Endodermal cell (in vitro differentiated cells): ENCODE results near the gene INTS3. TPM values are rescaled to one million over a fixed set of nuclear protein-coding genes. Genes with fewer than 3 reads are reported as not detected.

Source experiments
- DNase-seq: peaks from one replicate; pipeline ENCODE4 v3.0.0-alpha.2; 2017
- H3K27ac ChIP-seq: 2 replicates; pipeline ENCODE4 v1.5.1; 2013; ENCODE audit warnings: mild to moderate bottlenecking, low read depth, low read length, moderate library complexity
- H3K27me3 ChIP-seq: 2 replicates; pipeline ENCODE4 v1.6.1; 2013; ENCODE audit warnings: mild to moderate bottlenecking, low read length, moderate library complexity; ENCODE audit not compliant: insufficient read depth, control insufficient read depth, poor library complexity, severe bottlenecking
- H3K36me3 ChIP-seq: 2 replicates; pipeline ENCODE4 v1.7.0; 2013; ENCODE audit warnings: mild to moderate bottlenecking, low read length, moderate library complexity; ENCODE audit not compliant: control insufficient read depth, insufficient read depth
- H3K4me1 ChIP-seq: one replicate; pipeline ENCODE4 v1.7.0; 2013; ENCODE audit warnings: low read length; ENCODE audit not compliant: control insufficient read depth, insufficient read depth
- H3K4me3 ChIP-seq: 2 replicates; pipeline ENCODE4 v1.5.1; 2013; ENCODE audit warnings: mild to moderate bottlenecking, low read length, moderate library complexity
- H3K9ac ChIP-seq: 2 replicates; pipeline ENCODE4 v1.6.1; 2013; ENCODE audit warnings: mild to moderate bottlenecking, low read length, moderate library complexity; ENCODE audit not compliant: poor library complexity, severe bottlenecking; ENCODE audit errors: extremely low read depth
- H3K9me3 ChIP-seq: 2 replicates; pipeline ENCODE4 v1.6.1; 2013; ENCODE audit warnings: mild to moderate bottlenecking, low read length, moderate library complexity; ENCODE audit not compliant: control insufficient read depth
- H3K27ac Mint-ChIP-seq: 2 replicates; pipeline ENCODE4 v1.8.0; 2020; ENCODE audit warnings: mixed read lengths
- H3K27me3 Mint-ChIP-seq: 2 replicates; pipeline ENCODE4 v1.8.0; 2021; ENCODE audit warnings: mild to moderate bottlenecking, mixed read lengths; ENCODE audit not compliant: insufficient read depth
- H3K36me3 Mint-ChIP-seq: 2 replicates; pipeline ENCODE4 v1.8.0; 2020; ENCODE audit warnings: low read depth, mixed read lengths
- H3K4me1 Mint-ChIP-seq: 2 replicates; pipeline ENCODE4 v1.8.0; 2020; ENCODE audit warnings: mixed read lengths
- H3K4me3 Mint-ChIP-seq: 2 replicates; pipeline ENCODE4 v1.8.0; 2020; ENCODE audit warnings: mild to moderate bottlenecking, moderate library complexity, mixed read lengths
- H3K9me3 Mint-ChIP-seq: 2 replicates; pipeline ENCODE4 v1.8.0; 2020; ENCODE audit warnings: mild to moderate bottlenecking, mixed read lengths
- CTCF ChIP-seq: fragments of 200-600 bp; sonication (generic); conservative IDR thresholded peaks from 2 replicates; pipeline ENCODE4 v1.5.0; 2021; ENCODE audit warnings: antibody characterized with exemption, mild to moderate bottlenecking
- WGBS, 2 experiments: methylation state at CpG; one replicate each; pipeline versions ENCODE4 v1.1.5 to v1.1.7; 2013; ENCODE audit warnings: missing lambda C conversion rate in 2 of 2, mixed read lengths in 1 of 2; ENCODE audit not compliant: insufficient coverage in 1 of 2, insufficient read length in 1 of 2; 5-methylcytosine and 5-hydroxymethylcytosine counted together
- total RNA-seq, 2 donors: library from RNA; stranded (reverse); fragmentation: NEBNext Ultra II Directional in 1 of 2; extraction: Animal tissue kit (Norgen Biotek cat#: 25700) in 1 of 2; gene quantifications; 2 replicates in 1 of 2; 3 replicates in 1 of 2; pipeline ENCODE4 v1.2.1, GENCODE V29; 2021

INTS3 gene
- total RNA-seq, 2 donors from 2014 or later, result 94.4 to 117 TPM

GRCh38 chr1:153805042-153805745 is 77.3 kb downstream of the INTS3 start:
- H3K4me3 Mint-ChIP-seq, result no peak overlapping the region
- H3K27me3 ChIP-seq, result no peaks in the 10 kb centered on the region
- peak overlapping the region; percentile 72 for H3K27ac ChIP-seq
- no peak overlapping the region for H3K27ac Mint-ChIP-seq
- no peaks in the 10 kb centered on the region for H3K4me1 Mint-ChIP-seq
- TF ChIP-seq CTCF, result no peak
- H3K4me1 ChIP-seq, result no peaks in the 10 kb centered on the region
- H3K4me3 ChIP-seq, result no peak overlapping the region
- H3K9me3 ChIP-seq, result no peaks in the 10 kb centered on the region
- H3K36me3 ChIP-seq, result peaks cover 45% of the 10 kb centered on the region
- DNase-seq, result no peak
- no peaks in the 10 kb centered on the region for H3K9me3 Mint-ChIP-seq
- WGBS, 2 experiments, result 91 to 96% methylated on average over 5 of the region's 5 CpGs
- H3K27me3 Mint-ChIP-seq, result no peaks in the 10 kb centered on the region
- no peak overlapping the region for H3K9ac ChIP-seq
- H3K36me3 Mint-ChIP-seq, result peaks cover 37% of the 10 kb centered on the region

DNA sequence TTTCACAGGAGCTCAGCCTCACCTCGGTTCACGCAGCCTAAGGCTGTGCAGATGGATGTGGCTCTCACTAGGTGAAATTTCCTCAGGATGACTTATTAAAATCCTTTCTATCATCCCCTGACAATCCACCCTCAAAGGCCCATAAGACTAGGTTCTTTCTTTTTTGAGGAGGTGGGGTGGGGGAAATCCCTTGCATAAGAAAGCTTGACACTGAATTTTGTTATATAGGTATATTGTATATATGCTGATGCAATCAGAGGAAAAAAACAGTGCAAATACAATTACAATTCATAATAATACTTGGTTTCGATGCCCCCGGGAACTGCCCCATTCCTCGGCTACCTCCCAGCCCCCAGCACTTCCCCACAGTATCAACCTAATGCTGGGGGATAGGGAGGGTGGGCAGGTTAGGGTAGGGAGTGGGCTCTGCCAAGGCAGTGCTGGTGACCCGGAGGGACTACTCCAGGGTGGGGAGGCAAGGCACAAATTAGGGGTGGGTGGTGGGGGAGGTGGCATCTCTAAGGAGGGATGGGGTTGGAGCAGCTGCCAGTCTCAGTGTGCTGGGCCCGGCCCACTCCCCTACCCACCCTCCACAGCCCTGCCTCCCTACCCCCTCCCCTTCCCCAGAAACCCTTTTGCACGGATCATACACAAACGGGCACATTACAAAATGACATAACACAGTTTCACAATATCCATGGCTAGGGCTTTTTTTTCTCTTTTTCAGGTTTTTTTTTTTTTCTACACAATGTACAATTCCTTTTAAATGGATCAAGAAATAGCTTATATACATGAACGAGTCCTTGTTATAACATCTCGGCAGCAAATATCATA is 78.3 kb downstream of the INTS3 start:
- Histone ChIP-seq H3K27ac (peak overlapping the region; percentile 72), H3K9me3 (no peaks in the 10 kb centered on the region), H3K27me3 (no peaks in the 10 kb centered on the region), H3K4me3 (no peak overlapping the region), H3K4me1 (no peaks in the 10 kb centered on the region), H3K36me3 (peaks cover 52% of the 10 kb centered on the region), H3K9ac (no peak overlapping the region)
- H3K36me3 Mint-ChIP-seq, result peaks cover 39% of the 10 kb centered on the region
- H3K4me3 Mint-ChIP-seq, result no peak overlapping the region
- TF ChIP-seq CTCF, result no peak
- H3K9me3 Mint-ChIP-seq, result no peaks in the 10 kb centered on the region
- 89 to 91% methylated on average over 4 to 11 of the region's 11 CpGs for WGBS, 2 experiments
- H3K27ac Mint-ChIP-seq, result no peak overlapping the region
- DNase-seq, result no peak
- no peaks in the 10 kb centered on the region for H3K27me3 Mint-ChIP-seq
- no peaks in the 10 kb centered on the region for H3K4me1 Mint-ChIP-seq

DNA sequence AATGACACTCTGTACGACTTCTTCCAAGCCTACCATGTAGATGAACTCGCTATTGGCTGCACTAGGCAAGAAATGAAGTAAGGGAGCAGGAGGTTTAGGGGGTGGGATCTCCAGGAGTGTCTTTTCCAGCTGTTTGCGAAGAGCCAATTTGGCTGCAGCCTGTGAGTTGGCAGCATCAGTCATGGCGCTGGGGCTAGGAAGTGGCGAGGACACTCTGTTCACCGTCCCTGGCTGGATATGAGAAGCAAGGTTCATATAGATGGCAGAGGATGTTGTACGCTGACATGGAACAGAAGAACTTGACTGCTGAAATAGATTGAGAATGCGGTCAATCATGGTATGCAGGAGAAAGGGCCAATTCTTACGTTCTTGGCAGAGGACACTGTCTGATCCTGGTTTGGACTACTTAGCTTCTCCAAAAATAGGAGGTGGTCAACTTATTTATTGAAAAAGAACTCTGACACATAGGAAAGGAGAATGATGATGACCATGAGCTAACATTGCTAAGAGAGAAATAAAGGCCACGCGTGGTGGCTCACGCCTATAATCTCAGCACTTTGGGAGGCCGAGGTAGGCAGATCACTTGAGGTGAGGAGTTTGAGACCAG is 88.5 kb downstream of the INTS3 start:
- Histone ChIP-seq H3K9ac (no peak overlapping the region), H3K36me3 (peaks cover 72% of the 10 kb centered on the region), H3K4me1 (no peaks in the 10 kb centered on the region), H3K9me3 (no peaks in the 10 kb centered on the region), H3K4me3 (no peak overlapping the region), H3K27me3 (no peaks in the 10 kb centered on the region), H3K27ac (no peak overlapping the region)
- peaks cover 9% of the 10 kb centered on the region for H3K4me1 Mint-ChIP-seq
- H3K36me3 Mint-ChIP-seq, result peaks cover 64% of the 10 kb centered on the region
- H3K9me3 Mint-ChIP-seq, result no peaks in the 10 kb centered on the region
- 94 to 96% methylated on average over 12 to 13 of the region's 13 CpGs for WGBS, 2 experiments
- peak; percentile 28 for DNase-seq
- no peak overlapping the region for H3K4me3 Mint-ChIP-seq
- TF ChIP-seq CTCF, result no peak
- H3K27me3 Mint-ChIP-seq, result no peaks in the 10 kb centered on the region
- H3K27ac Mint-ChIP-seq, result no peak overlapping the region
